Right cardiac atrium (tissue), 5 donors: ENCODE results near the gene APOC3. TPM values are rescaled to one million over a fixed set of nuclear protein-coding genes. Genes with fewer than 3 reads are reported as not detected.
"Not testable (repeated sequence)": the region's sequence is repeated elsewhere in the genome, so short reads cannot be mapped to it uniquely, and the experiment has no call there.

Source experiments
- ATAC-seq, 2 donors: fragments of 200-7000 bp; cut with Tn5 transposase; one replicate each; pipeline versions ENCODE4 v1.8.0 to v1.9.1; 2020; ENCODE audit warnings: moderate library complexity in 2 of 2, mild to moderate bottlenecking in 1 of 2
- DNase-seq, 3 donors: peaks; one replicate each; pipeline ENCODE4 v3.0.0-alpha.2; 2020
- H3K27ac ChIP-seq: one replicate; pipeline ENCODE4 v1.5.1; 2013; ENCODE audit warnings: mild to moderate bottlenecking, low read length, control low read depth, moderate library complexity
- H3K27me3 ChIP-seq: one replicate; pipeline ENCODE4 v1.6.1; 2013; ENCODE audit not compliant: control insufficient read depth, insufficient read depth
- H3K4me1 ChIP-seq: one replicate; pipeline ENCODE4 v1.6.1; 2013; ENCODE audit warnings: low read length; ENCODE audit not compliant: control insufficient read depth, insufficient read depth
- H3K4me3 ChIP-seq: one replicate; pipeline ENCODE4 v1.5.1; 2013; ENCODE audit warnings: low read length, control low read depth
- H3K9me3 ChIP-seq: one replicate; pipeline ENCODE4 v1.6.1; 2013; ENCODE audit warnings: low read length; ENCODE audit not compliant: control insufficient read depth
- WGBS: extraction: QIAGEN DNeasy Blood & Tissue Kit; methylation state at CpG from one replicate; pipeline ENCODE4 v1.1.7; 2013; 5-methylcytosine and 5-hydroxymethylcytosine counted together
- intact Hi-C, 4 donors: fragments of 100-400 bp; cut with DNase I; formaldehyde crosslinking; loops; one replicate each; pipeline versions ENCODE4 v1.11.0 to v1.14.0; 2022 to 2023
- polyA plus RNA-seq: library from polyadenylated mRNA; stranded (reverse); fragments of 200-250 nt; gene quantifications from one replicate; pipeline ENCODE4 v1.2.3, GENCODE V29; 2013
- total RNA-seq, 4 donors: library from RNA; stranded (reverse); fragmentation: NEBNext Ultra II Directional; extraction: Animal tissue kit (Norgen Biotek cat#: 25700); gene quantifications; one replicate each; pipeline ENCODE4 v1.2.1, GENCODE V29; 2021
- donor health status: healthy with polysubstance abuse.
- donor health status: DM: no; HTN: yes; CAD: no.
- donor health status: DM: no; HTN: no; CAD: no.
- donor health status: DM: no; HTN: yes; CAD: no; lungs with severe emphysema.
- donor health status: DM: yes; HTN: yes; CAD: no.

APOC3 gene
- total and polyA plus RNA-seq, 5 donors, result 0.72 TPM; not detected in 4

GRCh38 chr11:116791813-116792143 lies 37.9 kb upstream of the APOC3 start, which contains the start of gene APOA5:
APOA5 (minus strand) TSS chr11:116791879; CDS start chr11:116791860, 19 bp downstream.
- Histone ChIP-seq H3K4me1 (peaks cover 3% of the 10 kb centered on the region), H3K9me3 (no peaks in the 10 kb centered on the region), H3K27ac (no peak within 1 kb of the TSS), H3K27me3 (no peaks in the 10 kb centered on the region), H3K4me3 (no peak within 1 kb of the TSS)
- ATAC-seq (no peak), DNase-seq (no peak)
- 88% methylated on average over 7 of the region's 7 CpGs for WGBS
- intact Hi-C loops, result loop anchor here (2.0 to 10.0 kb wide), 4 partner anchors 46 to 433 kb away; partner anchors contain the start of gene APOA1 (in 3 of the 4)

- Histone ChIP-seq H3K4me1 (peaks cover 2% of the 10 kb centered on the region), H3K4me3 (no peak overlapping the region), H3K27me3 (no peaks in the 10 kb centered on the region), H3K27ac (no peak overlapping the region), H3K9me3 (no peaks in the 10 kb centered on the region)
- ATAC-seq (no peak), DNase-seq (no peak)
- intact Hi-C loops, result loop anchor here (5.0 to 10.0 kb wide), 3 partner anchors 45 to 432 kb away; partner anchors contain the start of gene APOA1 (in 3 of the 4)
- WGBS, result 78% methylated on average over 8 of the region's 8 CpGs
These were observed 37.4 kb upstream of the APOC3 start for GRCh38 chr11:116792144-116792868.

DNA sequence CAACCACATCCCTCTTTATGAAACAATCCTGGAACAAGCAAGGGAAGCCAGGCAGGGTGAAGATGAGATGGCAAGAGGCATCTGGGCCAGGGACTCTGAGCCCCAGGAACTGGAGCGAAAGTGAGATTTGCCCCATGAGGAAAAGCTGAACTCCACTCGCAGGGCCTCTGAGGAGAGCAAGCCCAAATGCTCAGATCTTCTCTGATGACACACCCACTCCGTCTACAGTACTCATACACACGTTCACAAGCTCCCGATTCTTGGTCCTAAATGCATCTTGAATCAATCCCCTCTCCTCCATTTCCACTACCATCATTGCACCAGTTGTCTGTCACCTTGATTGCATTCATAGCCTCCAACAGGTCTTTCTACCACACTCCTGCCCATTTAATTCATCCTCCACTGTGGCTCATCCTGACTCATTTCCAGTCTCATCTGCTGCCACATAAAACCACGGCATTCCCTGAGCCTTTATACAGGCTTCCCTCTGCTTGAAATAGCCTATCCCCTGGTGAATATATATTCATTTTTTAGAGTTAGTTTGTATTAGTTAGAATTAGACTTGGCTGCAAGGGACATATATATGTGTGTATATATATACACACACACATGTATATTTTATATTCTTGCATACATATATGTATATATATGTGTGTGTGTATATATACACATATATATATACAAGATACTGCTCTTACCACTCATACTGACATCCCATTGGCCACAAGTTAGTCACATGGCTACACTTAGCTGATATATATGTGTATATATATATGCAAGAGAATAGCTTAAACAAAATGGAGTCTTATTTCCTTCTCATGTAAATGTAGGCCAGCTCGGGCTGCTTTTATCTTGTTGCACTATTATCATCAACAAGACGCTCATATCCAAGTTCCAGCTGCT lies 36.6 kb upstream of the APOC3 start:
- Histone ChIP-seq H3K27me3 (no peaks in the 10 kb centered on the region), H3K27ac (no peak overlapping the region), H3K4me3 (no peak overlapping the region), H3K4me1 (peaks cover 2% of the 10 kb centered on the region), H3K9me3 (no peaks in the 10 kb centered on the region)
- 71% methylated on average over 8 of the region's 8 CpGs for WGBS
- ATAC-seq (no peak), DNase-seq (no peak)
- intact Hi-C loops, result loop anchor here (5.0 to 10.0 kb wide), 3 partner anchors 44 to 432 kb away; partner anchors contain the start of gene APOA1 (in 3 of the 4)

DNA sequence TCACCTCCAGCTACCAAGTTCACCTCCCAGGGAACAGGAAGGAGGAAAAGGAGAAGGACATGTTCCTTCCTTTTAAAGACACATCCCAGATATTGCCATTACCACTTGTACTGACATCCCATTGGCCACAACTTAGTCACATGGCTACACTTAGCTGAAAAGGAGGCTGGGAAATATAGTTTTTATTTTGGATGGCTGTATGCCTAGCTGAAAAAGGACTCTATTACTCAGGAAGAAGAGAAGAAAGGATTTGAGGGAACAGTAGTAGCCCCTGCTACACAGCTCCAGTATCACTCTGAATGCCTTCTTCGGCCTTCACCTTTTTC lies 36.0 kb upstream of the APOC3 start:
- WGBS, result 94% methylated on average over 1 of the region's 1 CpG
- ATAC-seq (no peak), DNase-seq (no peak)
- Histone ChIP-seq H3K27ac (no peak overlapping the region), H3K4me1 (no peaks in the 10 kb centered on the region), H3K27me3 (peaks cover 2% of the 10 kb centered on the region), H3K9me3 (no peaks in the 10 kb centered on the region), H3K4me3 (no peak overlapping the region)
- intact Hi-C loops, result loop anchor here (5.0 to 10.0 kb wide), 3 partner anchors 44 to 431 kb away; partner anchors contain the start of gene APOA1 (in 3 of the 4)

GRCh38 chr11:116794851-116795250 lies 34.9 kb upstream of the APOC3 start:
- no peaks in the 10 kb centered on the region for H3K4me1 ChIP-seq
- H3K9me3 ChIP-seq, result no peaks in the 10 kb centered on the region
- no peak for DNase-seq
- H3K27me3 ChIP-seq, result peaks cover 2% of the 10 kb centered on the region
- intact Hi-C loops, result loop anchor here (5.0 to 10.0 kb wide), 3 partner anchors 42 to 430 kb away; partner anchors contain the start of gene APOA1 (in 3 of the 4)
- no peak for ATAC-seq
- no peak overlapping the region for H3K27ac ChIP-seq
- no peak overlapping the region for H3K4me3 ChIP-seq
- WGBS, result 79% methylated on average over 2 of the region's 2 CpGs

DNA sequence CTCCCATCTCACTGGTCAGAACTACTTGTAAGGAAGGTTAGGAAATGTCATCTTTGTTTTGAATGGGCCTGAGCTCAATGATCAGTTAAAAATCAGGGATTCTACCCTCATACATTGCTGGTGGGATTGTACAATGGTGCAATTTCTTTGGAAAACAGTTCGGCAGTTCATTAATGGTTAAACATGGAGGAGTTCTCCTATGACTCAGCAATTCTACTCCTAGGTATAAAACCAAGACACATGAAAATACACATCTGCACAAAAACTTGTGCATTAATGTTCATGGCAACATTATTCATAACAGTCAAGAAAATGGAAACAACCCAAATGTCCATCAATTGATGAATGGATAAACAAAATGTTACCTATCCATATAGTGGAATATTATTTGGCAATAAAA lies 33.2 kb upstream of the APOC3 start:
- WGBS, result 93% methylated on average over 1 of the region's 1 CpG
- no peaks in the 10 kb centered on the region for H3K9me3 ChIP-seq
- no peak for ATAC-seq
- no peak overlapping the region for H3K27ac ChIP-seq
- peaks cover 2% of the 10 kb centered on the region for H3K27me3 ChIP-seq
- no peaks in the 10 kb centered on the region for H3K4me1 ChIP-seq
- no peak overlapping the region for H3K4me3 ChIP-seq
- no peak for DNase-seq
- intact Hi-C loops, result loop anchor here in 3 of 4 donors (5.0 to 10.0 kb wide), 2 partner anchors 311 to 428 kb away; no protein-coding TSS in a partner anchor

DNA sequence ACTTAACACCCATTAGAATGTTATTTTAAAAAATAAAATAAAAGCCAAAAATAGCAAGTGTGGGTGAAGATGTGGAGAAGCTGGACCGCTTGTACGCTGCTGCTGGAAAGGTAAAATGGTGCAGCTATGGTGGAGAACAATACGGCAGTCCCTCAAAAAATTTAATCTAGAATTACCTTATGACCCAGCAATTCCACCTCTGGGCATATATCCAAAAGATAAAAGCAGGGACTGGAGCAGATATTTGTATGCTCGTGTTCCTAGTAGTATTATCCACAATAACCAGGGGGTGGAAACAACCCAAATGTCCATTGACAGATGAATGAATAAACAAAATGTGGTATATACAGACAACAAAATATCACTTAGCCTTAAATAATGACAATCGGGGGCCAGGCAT lies 31.9 kb upstream of the APOC3 start:
- no peak for DNase-seq
- peak in 1 of 2 donors; percentile 32 for ATAC-seq
- WGBS, result 56% methylated on average over 5 of the region's 5 CpGs
- H3K9me3 ChIP-seq, result no peaks in the 10 kb centered on the region
- intact Hi-C loops, result loop anchor here in 3 of 4 donors (5.0 to 10.0 kb wide), 2 partner anchors 309 to 427 kb away; no protein-coding TSS in a partner anchor
- H3K4me3 ChIP-seq, result no peak overlapping the region
- H3K27ac ChIP-seq, result no peak overlapping the region
- H3K27me3 ChIP-seq, result peaks cover 2% of the 10 kb centered on the region
- H3K4me1 ChIP-seq, result no peaks in the 10 kb centered on the region

DNA sequence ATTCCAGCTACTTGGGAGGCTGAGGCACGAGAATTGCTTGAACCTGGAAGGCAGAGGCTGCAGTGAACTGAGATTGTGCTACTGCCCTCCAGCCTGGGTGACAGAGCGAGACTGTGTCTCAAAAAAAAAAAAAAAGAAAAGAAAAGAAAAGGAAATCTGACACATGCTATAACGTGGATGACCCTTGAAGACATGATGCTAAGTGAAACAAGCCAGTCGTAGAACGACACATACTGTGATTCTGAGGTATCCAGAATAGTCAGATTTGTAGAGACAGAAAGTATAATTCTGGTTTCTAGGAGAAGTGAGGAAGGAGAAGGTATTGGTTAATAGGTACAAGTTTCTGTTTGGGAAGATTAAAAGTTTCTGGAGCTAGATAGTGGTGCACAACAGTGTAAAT lies 31.3 kb upstream of the APOC3 start:
- H3K9me3 ChIP-seq, result no peaks in the 10 kb centered on the region
- H3K4me3 ChIP-seq, result no peak overlapping the region
- DNase-seq (no peak), ATAC-seq (no peak)
- no peaks in the 10 kb centered on the region for H3K4me1 ChIP-seq
- WGBS, result 78% methylated on average over 5 of the region's 5 CpGs
- intact Hi-C loops, result loop anchor here in 3 of 4 donors (5.0 to 10.0 kb wide), 2 partner anchors 309 to 426 kb away; no protein-coding TSS in a partner anchor
- H3K27me3 ChIP-seq, result peaks cover 2% of the 10 kb centered on the region
- H3K27ac ChIP-seq, result no peak overlapping the region

DNA sequence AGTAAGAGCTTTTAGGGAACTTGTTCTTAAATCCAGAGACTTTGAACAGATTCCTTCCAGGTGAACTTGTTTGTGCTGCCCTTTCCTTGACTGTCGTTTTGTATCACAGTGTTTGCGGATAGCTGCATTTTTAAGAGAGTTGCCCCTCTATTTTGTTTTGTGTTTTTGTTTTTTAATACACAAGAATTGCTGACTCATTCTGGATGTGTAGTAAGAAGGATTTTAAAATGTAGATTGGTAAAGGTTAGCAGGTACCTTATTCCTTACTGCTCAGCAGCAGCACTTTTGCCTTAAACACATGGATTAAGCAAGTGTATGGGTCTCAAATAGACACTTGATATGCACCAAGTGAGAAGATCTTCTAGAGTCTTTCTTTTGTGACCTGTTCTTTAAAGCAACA lies 29.1 kb upstream of the APOC3 start:
- intact Hi-C loops, result no loop called here
- Histone ChIP-seq H3K27me3 (peaks cover 2% of the 10 kb centered on the region), H3K9me3 (no peaks in the 10 kb centered on the region), H3K27ac (no peak overlapping the region), H3K4me3 (no peak overlapping the region), H3K4me1 (no peaks in the 10 kb centered on the region)
- no peak for ATAC-seq
- 94% methylated on average over 2 of the region's 2 CpGs for WGBS
- DNase-seq, result no peak

DNA sequence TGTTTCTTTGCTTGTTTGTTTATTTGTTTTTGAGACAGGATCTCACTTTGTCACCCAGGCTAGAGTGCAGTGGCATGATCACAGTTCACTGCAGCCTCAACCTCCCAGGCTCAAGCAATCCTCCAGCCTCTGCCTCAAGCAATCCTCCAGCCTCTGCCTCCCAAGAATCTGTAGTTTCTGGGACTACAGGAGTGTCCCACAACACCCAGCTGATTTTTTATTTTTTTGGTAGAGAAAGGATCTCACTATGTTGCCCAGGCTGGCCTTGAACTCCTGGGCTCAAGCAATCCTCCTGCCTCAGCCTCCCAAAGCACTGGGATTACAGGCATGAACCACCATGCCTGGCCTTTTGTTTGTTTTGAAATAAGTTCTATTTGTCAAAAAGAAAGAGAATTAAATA lies 28.0 kb upstream of the APOC3 start:
- H3K4me3 ChIP-seq, intact Hi-C loops, DNase-seq, H3K4me1 ChIP-seq, H3K27ac ChIP-seq, H3K9me3 ChIP-seq, ATAC-seq, H3K27me3 ChIP-seq: not testable (repeated sequence)

DNA sequence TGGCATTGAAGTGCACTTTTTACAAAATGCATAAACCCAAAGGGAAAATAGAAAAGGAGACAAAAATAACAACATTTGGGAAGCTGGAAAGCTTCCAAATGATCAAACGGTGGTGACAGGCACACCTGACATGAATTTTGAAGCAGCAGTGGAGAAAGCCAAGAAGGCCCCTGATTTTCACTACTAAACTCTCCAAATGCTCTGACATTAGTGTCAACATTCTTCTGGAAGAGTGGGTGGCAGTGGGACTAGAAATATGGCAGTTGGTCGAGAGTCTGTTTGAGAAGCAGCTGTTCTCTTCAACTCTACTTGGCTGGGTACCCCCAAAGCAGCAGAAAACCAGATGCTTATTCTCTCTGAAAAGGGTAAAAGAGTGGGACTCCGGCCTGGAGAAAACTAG lies 25.7 kb upstream of the APOC3 start:
- Histone ChIP-seq H3K4me3 (no peak overlapping the region), H3K27ac (no peak overlapping the region), H3K27me3 (no peaks in the 10 kb centered on the region), H3K9me3 (no peaks in the 10 kb centered on the region), H3K4me1 (no peaks in the 10 kb centered on the region)
- intact Hi-C loops, result no loop called here
- 59% methylated on average over 3 of the region's 3 CpGs for WGBS
- DNase-seq (no peak), ATAC-seq (no peak)
